Lung (tissue), 12 donors: ENCODE data around the gene SLC25A26. TPM values are rescaled to one million over a fixed set of nuclear protein-coding genes. Genes with fewer than 3 reads are reported as not detected.

ENCODE experiments used
- ATAC-seq: fragments of 200-7000 bp; cut with Tn5 transposase; one replicate; pipeline ENCODE4 v1.9.1; 2020; ENCODE audit warnings: moderate number of reproducible peaks; ENCODE audit not compliant: insufficient read depth, low FRiP score
- DNase-seq, 3 donors: peaks; one replicate each; pipeline ENCODE4 v3.0.0-alpha.2; 2013 to 2017
- H3K27ac ChIP-seq, 2 donors: one replicate each; pipeline ENCODE4 v1.5.1; 2013; ENCODE audit warnings: mild to moderate bottlenecking in 2 of 2, moderate library complexity in 2 of 2, control low read depth in 1 of 2, inconsistent platforms in 1 of 2, low read depth in 1 of 2, low read length in 1 of 2
- H3K27me3 ChIP-seq, 3 donors: one replicate each; pipeline ENCODE4 v1.5.1; 2013; ENCODE audit warnings: low read length in 2 of 3; ENCODE audit not compliant: control insufficient read depth in 3 of 3, insufficient read depth in 3 of 3
- H3K36me3 ChIP-seq, 4 donors: one replicate each; pipeline ENCODE4 v1.5.1; 2013; ENCODE audit warnings: low read length in 4 of 4, mild to moderate bottlenecking in 1 of 4, moderate library complexity in 1 of 4; ENCODE audit not compliant: control insufficient read depth in 4 of 4, insufficient read depth in 4 of 4
- H3K4me1 ChIP-seq, 5 donors: one replicate each; pipeline ENCODE4 v1.5.1; 2013; ENCODE audit warnings: low read length in 5 of 5, mild to moderate bottlenecking in 2 of 5, moderate library complexity in 1 of 5; ENCODE audit not compliant: control insufficient read depth in 5 of 5, insufficient read depth in 5 of 5
- H3K4me3 ChIP-seq: one replicate; pipeline ENCODE4 v1.5.1; 2013; ENCODE audit warnings: mild to moderate bottlenecking, control low read depth, moderate library complexity
- H3K9ac ChIP-seq, 2 donors: one replicate each; pipeline ENCODE4 v1.5.1; 2013; ENCODE audit warnings: low read length in 2 of 2, control low read depth in 1 of 2; ENCODE audit not compliant: insufficient read depth in 1 of 2
- H3K9me3 ChIP-seq, 4 donors: one replicate each; pipeline ENCODE4 v1.5.1; 2013; ENCODE audit warnings: low read length in 3 of 4, mild to moderate bottlenecking in 1 of 4, moderate library complexity in 1 of 4; ENCODE audit not compliant: control insufficient read depth in 4 of 4, insufficient read depth in 3 of 4
- WGBS, 2 donors: extraction: QIAGEN DNeasy Blood & Tissue Kit; methylation state at CpG; one replicate each; pipeline ENCODE4 v1.1.7; 2013; 5-methylcytosine and 5-hydroxymethylcytosine counted together
- polyA plus RNA-seq, 2 donors: library from polyadenylated mRNA; stranded (reverse); fragments of 200-250 nt; gene quantifications; one replicate each; pipeline ENCODE4 v1.2.1, GENCODE V29; 2013
- total RNA-seq, 2 donors: library from RNA; depleted of rRNA in 1 of 2; stranded (reverse); fragments of >200 nt in 1 of 2; gene quantifications; one replicate each; pipeline ENCODE4 v1.2.1, GENCODE V29; 2014 to 2021
- TF ChIP-seq, protein P1 (sequence below): IDR thresholded peaks from 2 replicates; pipeline ENCODE4 v1.5.1; 2012; ENCODE audit warnings: mild to moderate bottlenecking; ENCODE audit errors: control extremely low read depth, extremely low read depth
- donor health status: control.
- donor health status: control.
- donor health status: Bipolar disorder and iron deficiency.
- donor health status: healthy.
- donor health status: DM: yes; HTN: yes; CAD: no.

The SLC25A26 gene
- total and polyA plus RNA-seq, 4 donors = 10.4 to 18.0 (median 14.9) TPM

DNA sequence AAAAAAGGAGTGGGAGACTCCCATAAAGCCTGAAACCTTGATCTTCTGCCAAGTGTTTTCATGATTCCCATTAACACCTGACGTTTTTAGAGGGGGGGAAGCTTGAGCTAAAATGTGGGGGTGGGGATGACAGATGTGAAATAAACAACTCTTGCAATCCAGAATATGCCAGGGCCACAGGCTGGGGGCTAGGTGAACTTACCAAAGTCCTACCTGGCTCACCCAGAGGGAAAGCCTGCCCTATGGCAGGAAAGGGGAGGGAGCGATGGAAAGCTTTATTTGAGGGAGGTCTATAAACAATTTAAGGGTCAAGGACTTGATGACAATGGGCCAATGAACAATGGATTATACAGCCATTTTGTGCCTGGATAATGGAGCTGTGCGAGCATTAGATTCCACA is 171.7 kb downstream of the SLC25A26 start:
- Histone ChIP-seq H3K27me3 (no peaks in the 10 kb centered on the region), H3K4me1 (peaks cover 0 to 10% (median 0%) of the 10 kb centered on the region in 5 donors), H3K4me3 (no peak overlapping the region), H3K9me3 (peaks cover 0 to 2% (median 0%) of the 10 kb centered on the region in 4 donors), H3K9ac (no peak overlapping the region), H3K27ac (no peak overlapping the region), H3K36me3 (peaks cover 2 to 35% (median 25%) of the 10 kb centered on the region in 4 donors)
- 79 to 85% methylated on average over 3 of the region's 3 CpGs for WGBS, 2 donors
- no peak for ATAC-seq
- TF ChIP-seq, protein P1, sequence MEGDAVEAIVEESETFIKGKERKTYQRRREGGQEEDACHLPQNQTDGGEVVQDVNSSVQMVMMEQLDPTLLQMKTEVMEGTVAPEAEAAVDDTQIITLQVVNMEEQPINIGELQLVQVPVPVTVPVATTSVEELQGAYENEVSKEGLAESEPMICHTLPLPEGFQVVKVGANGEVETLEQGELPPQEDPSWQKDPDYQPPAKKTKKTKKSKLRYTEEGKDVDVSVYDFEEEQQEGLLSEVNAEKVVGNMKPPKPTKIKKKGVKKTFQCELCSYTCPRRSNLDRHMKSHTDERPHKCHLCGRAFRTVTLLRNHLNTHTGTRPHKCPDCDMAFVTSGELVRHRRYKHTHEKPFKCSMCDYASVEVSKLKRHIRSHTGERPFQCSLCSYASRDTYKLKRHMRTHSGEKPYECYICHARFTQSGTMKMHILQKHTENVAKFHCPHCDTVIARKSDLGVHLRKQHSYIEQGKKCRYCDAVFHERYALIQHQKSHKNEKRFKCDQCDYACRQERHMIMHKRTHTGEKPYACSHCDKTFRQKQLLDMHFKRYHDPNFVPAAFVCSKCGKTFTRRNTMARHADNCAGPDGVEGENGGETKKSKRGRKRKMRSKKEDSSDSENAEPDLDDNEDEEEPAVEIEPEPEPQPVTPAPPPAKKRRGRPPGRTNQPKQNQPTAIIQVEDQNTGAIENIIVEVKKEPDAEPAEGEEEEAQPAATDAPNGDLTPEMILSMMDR = no peak
- DNase-seq = no peak

GRCh38 chr3:66392966-66393332 is 172.1 kb downstream of the SLC25A26 start:
- Histone ChIP-seq H3K9me3 (peaks cover 0 to 2% (median 0%) of the 10 kb centered on the region in 4 donors), H3K27ac (peak overlapping the region; percentile 53 to 65), H3K9ac (no peak overlapping the region), H3K36me3 (peaks cover 2 to 39% (median 26%) of the 10 kb centered on the region in 4 donors), H3K27me3 (no peaks in the 10 kb centered on the region), H3K4me1 (peaks cover 0 to 10% (median 0%) of the 10 kb centered on the region in 5 donors), H3K4me3 (no peak overlapping the region)
- WGBS, 2 donors = 95 to 98% methylated on average over 2 of the region's 2 CpGs
- no peak for ATAC-seq
- no peak for DNase-seq
- TF ChIP-seq, protein P1 = no peak

- no peak for ATAC-seq
- 73 to 76% methylated on average over 13 of the region's 13 CpGs for WGBS, 2 donors
- peaks cover 0 to 2% (median 0%) of the 10 kb centered on the region in 4 donors for H3K9me3 ChIP-seq
These were observed 172.7 kb downstream of the SLC25A26 start for GRCh38 chr3:66393333-66394005.

More at GRCh38 chr3:66393333-66394005, 172.7 kb downstream of the SLC25A26 start:
- H3K36me3 ChIP-seq = peaks cover 2 to 42% (median 28%) of the 10 kb centered on the region in 4 donors
- H3K4me3 ChIP-seq = no peak overlapping the region
- peaks cover 0 to 10% (median 0%) of the 10 kb centered on the region in 5 donors for H3K4me1 ChIP-seq
- no peak overlapping the region for H3K9ac ChIP-seq
- H3K27me3 ChIP-seq = no peaks in the 10 kb centered on the region
- TF ChIP-seq, protein P1 = no peak
- H3K27ac ChIP-seq = peak overlapping the region; percentile 53 to 65
- no peak for DNase-seq
